AG09319 (cell line): ENCODE results near the gene SPTBN4.
"Not testable (repeated sequence)": the region's sequence is repeated elsewhere in the genome, so short reads cannot be mapped to it uniquely, and the experiment has no call there.

Experiments used
- DNase-seq: peaks from one replicate; pipeline ENCODE4 v3.0.0-alpha.2; 2010; ENCODE audit warnings: low read depth; ENCODE audit errors: extremely low read depth
- CTCF ChIP-seq: IDR thresholded peaks from 2 replicates; pipeline ENCODE4 v1.5.1; 2011; ENCODE audit warnings: low read depth, mild to moderate bottlenecking, inconsistent platforms, low read length, moderate library complexity

Gene SPTBN4

GRCh38 chr19:40555978-40556689, 89.3 kb downstream of the SPTBN4 start:
- DNase-seq, result no peak
- TF ChIP-seq CTCF, result no peak

- DNase-seq, result no peak
- no peak for TF ChIP-seq CTCF
Measured at GRCh38 chr19:40556953-40557530, 90.2 kb downstream of the SPTBN4 start.

GRCh38 chr19:40559394-40559793, 92.6 kb downstream of the SPTBN4 start:
- TF ChIP-seq CTCF, result no peak
- DNase-seq, result no peak

- no peak for DNase-seq
- TF ChIP-seq CTCF, result no peak
Measured at GRCh38 chr19:40560092-40560507, 93.3 kb downstream of the SPTBN4 start.

GRCh38 chr19:40561947-40562346, 95.1 kb downstream of the SPTBN4 start:
- DNase-seq, result no peak
- TF ChIP-seq CTCF, result no peak

- not testable (repeated sequence) for DNase-seq
Measured at GRCh38 chr19:40564535-40564934, 97.7 kb downstream of the SPTBN4 start.

- no peak for DNase-seq
Measured at GRCh38 chr19:40565355-40565754, 98.6 kb downstream of the SPTBN4 start.

More at GRCh38 chr19:40565355-40565754, 98.6 kb downstream of the SPTBN4 start:
- TF ChIP-seq CTCF, result no peak
